NCI-H2227 (cell line): ENCODE data around the gene VTI1B.
"Not testable (repeated sequence)": the region's sequence is repeated elsewhere in the genome, so short reads cannot be mapped to it uniquely, and the experiment has no call there.

Experiments used
- DNase-seq: peaks from one replicate; lab custom pipeline; 2025; ENCODE audit not compliant: unreplicated experiment; lab: John Stamatoyannopoulos, UW

The VTI1B gene

GRCh38 chr14:67633451-67634147 lies 40.8 kb downstream of the VTI1B start:
- DNase-seq, result no peak

DNA sequence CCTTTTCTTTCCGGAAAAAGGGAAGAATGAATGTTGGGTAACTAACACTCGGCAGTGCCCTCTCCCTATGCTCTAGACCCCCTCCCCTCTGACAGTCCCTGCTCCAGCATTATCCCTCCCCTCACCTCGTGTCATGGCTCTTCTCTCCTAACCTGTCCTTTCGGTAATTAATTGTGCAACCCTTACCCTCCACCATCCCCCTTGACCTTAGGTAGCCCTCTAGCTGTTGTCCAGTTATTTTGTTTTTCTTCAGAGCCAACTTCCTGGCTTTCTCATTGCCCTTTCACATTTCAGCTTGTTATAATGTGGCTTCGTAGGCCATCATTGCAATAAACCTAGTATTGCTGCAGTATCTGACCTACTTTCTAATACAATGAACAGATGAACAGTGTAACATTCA lies 43.5 kb downstream of the VTI1B start:
- DNase-seq, result no peak

DNA sequence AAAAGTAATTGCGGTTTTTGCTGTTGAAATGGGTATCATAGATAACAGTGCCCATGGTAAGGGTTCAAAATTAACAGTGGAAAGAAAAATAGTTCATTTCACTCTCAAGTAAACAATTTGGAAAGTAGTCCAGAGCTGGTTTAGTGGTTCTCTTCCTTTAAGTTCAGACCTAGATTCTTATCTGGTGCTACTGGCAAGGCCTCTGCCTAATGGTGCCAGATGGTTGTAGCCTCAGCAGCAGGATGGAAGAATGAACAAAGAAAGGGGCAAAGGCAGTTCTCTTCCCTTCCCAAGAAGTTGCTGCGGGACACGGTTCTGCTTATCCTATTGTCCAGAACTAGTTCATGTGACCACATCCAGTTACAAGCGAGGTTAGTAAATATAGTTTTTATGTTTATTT lies 44.2 kb downstream of the VTI1B start:
- no peak for DNase-seq

DNA sequence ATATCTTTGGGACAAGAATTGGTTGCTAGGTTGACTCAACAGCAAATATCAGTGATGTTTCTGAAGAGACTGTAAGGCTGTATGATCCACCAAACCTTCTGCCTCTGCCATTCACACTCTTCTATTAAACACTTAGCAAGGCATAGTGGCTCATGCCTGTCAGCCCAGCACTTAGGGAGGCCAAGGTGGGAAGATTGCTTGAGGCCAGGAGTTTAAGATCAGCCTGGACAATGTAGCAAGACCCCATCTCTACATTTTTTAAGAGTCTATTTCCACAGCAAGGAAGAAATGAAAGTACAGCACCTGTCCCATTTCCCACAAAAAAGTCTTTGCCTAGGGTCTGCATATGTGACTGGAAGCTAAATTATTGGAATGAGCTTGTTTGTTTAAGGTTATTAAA lies 46.9 kb downstream of the VTI1B start:
- no peak for DNase-seq

- not testable (repeated sequence) for DNase-seq
Measured at GRCh38 chr14:67626131-67626530, 48.3 kb downstream of the VTI1B start.

- DNase-seq, result no peak
Measured at GRCh38 chr14:67623114-67623513, 51.3 kb downstream of the VTI1B start.

GRCh38 chr14:67622675-67623074 lies 51.8 kb downstream of the VTI1B start:
- peak; percentile 58 for DNase-seq

- peak; percentile 58 for DNase-seq
Measured at GRCh38 chr14:67620217-67620785, 54.1 kb downstream of the VTI1B start.

- DNase-seq, result peak; percentile 97
Measured at GRCh38 chr14:67619446-67620216, 54.8 kb downstream of the VTI1B start, which contains the start of gene ARG2. Gene ARG2, plus strand, starts transcription at chr14:67619920. Its CDS starts 58 bp downstream, at chr14:67619978.

- DNase-seq, result peak; percentile 76
Measured at GRCh38 chr14:67618617-67619063, 55.8 kb downstream of the VTI1B start.

- DNase-seq, result no peak
Measured at GRCh38 chr14:67610491-67610890, 63.9 kb downstream of the VTI1B start.

- DNase-seq, result no peak
Measured at GRCh38 chr14:67609642-67610310, 64.7 kb downstream of the VTI1B start.

GRCh38 chr14:67607646-67608045 lies 66.8 kb downstream of the VTI1B start:
- no peak for DNase-seq

- DNase-seq, result no peak
Measured at GRCh38 chr14:67602995-67603545, 71.4 kb downstream of the VTI1B start.

GRCh38 chr14:67602076-67602475 lies 72.4 kb downstream of the VTI1B start:
- no peak for DNase-seq

DNA sequence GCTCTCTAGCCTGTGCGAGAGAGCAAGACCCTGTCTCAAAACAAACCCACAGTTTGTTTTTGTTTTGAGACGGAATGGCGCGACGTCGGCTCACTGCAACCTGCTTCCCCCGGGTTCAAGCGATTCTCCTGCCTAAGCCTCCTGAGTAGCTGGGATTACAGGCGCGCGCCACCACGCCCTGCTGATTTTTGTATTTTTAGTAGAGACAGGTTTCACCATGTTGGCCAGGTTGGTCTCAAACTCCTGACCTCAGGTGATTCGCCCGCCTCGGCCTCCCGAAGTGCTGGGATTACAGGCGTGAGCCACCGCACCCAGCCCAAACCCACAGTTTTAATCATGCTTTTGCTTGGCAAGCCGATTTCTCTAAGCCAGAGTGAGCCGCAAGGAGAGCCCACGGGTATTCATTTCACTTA lies 73.9 kb downstream of the VTI1B start:
- DNase-seq, result not testable (repeated sequence)

GRCh38 chr14:67599698-67600561 lies 74.5 kb downstream of the VTI1B start, which contains the start of gene PIGH:
Gene PIGH, minus strand, starts transcription at chr14:67600268. Its CDS starts 65 bp downstream, at chr14:67600203.
- DNase-seq, result peak; percentile 95
